ENCODE results near the gene SLC47A2.

The SLC47A2 gene

DNA sequence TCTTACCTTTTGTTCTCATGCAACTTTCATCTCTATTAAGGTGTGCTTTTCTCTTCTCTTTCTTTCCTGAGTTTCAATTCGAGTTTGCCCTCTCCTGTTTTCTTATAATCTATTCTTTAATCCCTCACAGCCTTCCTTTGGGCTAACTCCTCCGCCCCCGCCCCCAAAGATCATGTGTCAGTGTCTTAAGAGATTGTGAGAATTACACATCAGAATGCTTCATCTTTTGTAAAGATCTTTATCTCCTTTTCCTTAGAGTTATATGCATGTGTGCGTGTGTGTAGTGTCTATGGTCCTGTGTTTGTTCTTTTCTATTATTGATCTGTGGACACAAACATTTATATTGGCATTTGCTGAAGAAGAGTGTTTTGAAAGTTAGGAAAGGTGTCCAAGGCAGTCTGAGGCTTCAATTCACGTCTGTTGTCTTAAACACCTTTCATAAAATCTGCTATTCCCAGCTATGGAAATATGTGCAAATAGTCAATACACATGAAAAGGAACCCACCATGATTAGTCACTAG lies 74.0 kb downstream of the SLC47A2 start:
- no peak for DNase-seq

- no peak for DNase-seq
These were observed 74.6 kb downstream of the SLC47A2 start for GRCh38 chr17:19641687-19642372.

- no peak for DNase-seq
These were observed 84.5 kb downstream of the SLC47A2 start for GRCh38 chr17:19631905-19632304.

DNA sequence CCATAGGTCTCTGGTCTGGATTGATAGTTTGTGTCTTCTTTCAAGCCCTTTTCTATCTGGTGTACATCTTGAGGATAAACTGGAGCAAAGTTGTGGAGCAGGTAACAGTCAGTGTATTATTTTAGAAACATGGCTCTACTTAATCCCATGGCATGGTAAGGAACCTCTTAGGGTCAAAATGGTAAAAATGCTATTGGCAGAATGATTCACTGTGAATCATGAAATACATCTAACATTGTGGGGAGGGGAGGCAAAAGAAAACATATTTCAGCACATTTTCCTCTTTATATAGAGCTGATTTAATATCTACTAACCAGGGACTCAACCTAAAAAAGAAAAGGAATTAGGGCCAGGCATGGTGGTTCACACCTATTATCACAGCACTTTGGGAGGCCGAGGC lies 85.7 kb downstream of the SLC47A2 start:
- no peak for DNase-seq

GRCh38 chr17:19630035-19630434 lies 86.3 kb downstream of the SLC47A2 start:
- no peak for DNase-seq

GRCh38 chr17:19629449-19629848 lies 86.9 kb downstream of the SLC47A2 start:
- no peak for DNase-seq

All from activated CD4-positive, alpha-beta T cell treated with anti-CD3 and anti-CD28 coated beads, Interleukin-10, Interleukin-2, amounts not matched to agents 100 ng/mL and 50 ng/mL, durations not matched to agents 16 hours and 8 hours (primary cell).